H9 (cell line): ENCODE results near the gene CDNF. TPM values are rescaled to one million over a fixed set of nuclear protein-coding genes. Genes with fewer than 3 reads are reported as not detected.
"Not testable (repeated sequence)": the region's sequence is repeated elsewhere in the genome, so short reads cannot be mapped to it uniquely, and the experiment has no call there.

Experiments used
- DNase-seq: peaks from one replicate; pipeline ENCODE4 v3.0.0-alpha.2; 2017
- H2AFZ ChIP-seq: one replicate; pipeline ENCODE4 v1.6.1; 2013; ENCODE audit warnings: mild to moderate bottlenecking, low read length, control low read depth, moderate library complexity
- H2AK5ac ChIP-seq: 2 replicates; pipeline ENCODE4 v1.6.1; 2013; ENCODE audit warnings: low read length, control low read depth, mixed read lengths; ENCODE audit not compliant: insufficient read length
- H2BK120ac ChIP-seq: one replicate; pipeline ENCODE4 v1.6.1; 2013; ENCODE audit warnings: low read depth, mild to moderate bottlenecking, low read length, control low read depth, inconsistent platforms; ENCODE audit not compliant: poor library complexity, severe bottlenecking
- H2BK12ac ChIP-seq: 2 replicates; pipeline ENCODE4 v1.6.1; 2013; ENCODE audit warnings: low read length, control low read depth, mixed read lengths, low read depth; ENCODE audit not compliant: insufficient read length
- H2BK15ac ChIP-seq: 2 replicates; pipeline ENCODE4 v1.6.1; 2013; ENCODE audit warnings: low read depth, low read length, control low read depth
- H2BK20ac ChIP-seq: one replicate; pipeline ENCODE4 v1.6.1; 2013; ENCODE audit warnings: low read depth, mild to moderate bottlenecking, low read length, control low read depth, inconsistent platforms; ENCODE audit not compliant: poor library complexity, severe bottlenecking
- H2BK5ac ChIP-seq: 2 replicates; pipeline ENCODE4 v1.6.1; 2013; ENCODE audit warnings: low read length, control low read depth, mixed read lengths; ENCODE audit not compliant: insufficient read length
- H3K14ac ChIP-seq: 2 replicates; pipeline ENCODE4 v1.6.1; 2013; ENCODE audit warnings: low read length, control low read depth; ENCODE audit not compliant: insufficient read depth
- H3K18ac ChIP-seq: 2 replicates; pipeline ENCODE4 v1.6.1; 2013; ENCODE audit warnings: low read depth, mild to moderate bottlenecking, mixed read lengths, low read length, control low read depth; ENCODE audit not compliant: insufficient read length
- H3K23ac ChIP-seq: 2 replicates; pipeline ENCODE4 v1.6.1; 2013; ENCODE audit warnings: low read length, control low read depth, mixed read lengths, low read depth; ENCODE audit not compliant: insufficient read length
- H3K23me2 ChIP-seq: 2 replicates; pipeline ENCODE4 v1.6.1; 2013; ENCODE audit warnings: low read depth, mild to moderate bottlenecking, mixed read lengths, low read length, control low read depth; ENCODE audit not compliant: insufficient read length, poor library complexity, severe bottlenecking
- H3K27ac ChIP-seq: 2 replicates; pipeline ENCODE4 v1.5.1; 2013; ENCODE audit warnings: low read length, control low read depth, mixed read lengths, low read depth; ENCODE audit not compliant: insufficient read length
- H3K27me3 ChIP-seq: 2 replicates; pipeline ENCODE4 v1.6.1; 2013; ENCODE audit warnings: low read length, control low read depth, inconsistent platforms; ENCODE audit not compliant: insufficient read depth
- H3K4ac ChIP-seq: 2 replicates; pipeline ENCODE4 v1.6.1; 2013; ENCODE audit warnings: low read depth, mild to moderate bottlenecking, control low read depth, inconsistent platforms, low read length, moderate library complexity
- H3K4me1 ChIP-seq: 2 replicates; pipeline ENCODE4 v1.6.1; 2013; ENCODE audit warnings: low read length, control low read depth, inconsistent platforms; ENCODE audit not compliant: insufficient read depth
- H3K4me2 ChIP-seq: 2 replicates; pipeline ENCODE4 v1.6.1; 2013; ENCODE audit warnings: low read length, control low read depth, mixed read lengths; ENCODE audit not compliant: insufficient read length, insufficient read depth
- H3K56ac ChIP-seq: 2 replicates; pipeline ENCODE4 v1.6.1; 2013; ENCODE audit warnings: low read depth, mild to moderate bottlenecking, mixed read lengths, low read length, control low read depth; ENCODE audit not compliant: insufficient read length
- H3K79me1 ChIP-seq: 2 replicates; pipeline ENCODE4 v1.6.1; 2013; ENCODE audit warnings: low read depth, mild to moderate bottlenecking, moderate library complexity, low read length, control low read depth, inconsistent platforms; ENCODE audit not compliant: insufficient read depth, poor library complexity, severe bottlenecking
- H3K79me2 ChIP-seq: 2 replicates; pipeline ENCODE4 v1.6.1; 2013; ENCODE audit warnings: low read length, control low read depth, inconsistent platforms; ENCODE audit not compliant: insufficient read depth
- H3K9ac ChIP-seq: 2 replicates; pipeline ENCODE4 v1.6.1; 2013; ENCODE audit warnings: low read length, control low read depth, mixed read lengths; ENCODE audit not compliant: insufficient read length; ENCODE audit errors: extremely low read depth
- H3K9me3 ChIP-seq: one replicate; pipeline ENCODE4 v1.6.1; 2013; ENCODE audit warnings: low read depth, low read length, inconsistent platforms; ENCODE audit not compliant: control insufficient read depth
- H3T11ph ChIP-seq: one replicate; pipeline ENCODE4 v1.6.1; 2013; ENCODE audit warnings: mild to moderate bottlenecking, low read length, control low read depth, inconsistent platforms
- H4K20me1 ChIP-seq: one replicate; pipeline ENCODE4 v1.6.1; 2013; ENCODE audit not compliant: control insufficient read depth, insufficient read length, insufficient read depth
- H4K5ac ChIP-seq: 2 replicates; pipeline ENCODE4 v1.6.1; 2013; ENCODE audit warnings: low read depth, mild to moderate bottlenecking, mixed read lengths, low read length, control low read depth; ENCODE audit not compliant: insufficient read length
- H4K8ac ChIP-seq: replicated peaks from 2 replicates; pipeline ENCODE4 v1.6.1; 2013; ENCODE audit warnings: low read length, control low read depth, mixed read lengths, low read depth; ENCODE audit not compliant: insufficient read length
- H4K91ac ChIP-seq: 2 replicates; pipeline ENCODE4 v1.6.1; 2013; ENCODE audit warnings: low read depth, mild to moderate bottlenecking, moderate library complexity, mixed read lengths, low read length, control low read depth; ENCODE audit not compliant: insufficient read length
- H3K27ac Mint-ChIP-seq, 3 experiments: 2 replicates in 2 of 3; 3 replicates in 1 of 3; pipeline ENCODE4 v1.8.0; 2020 to 2021; ENCODE audit warnings: mixed read lengths in 3 of 3, mild to moderate bottlenecking in 1 of 3, moderate library complexity in 1 of 3
- H3K27me3 Mint-ChIP-seq: 2 replicates; pipeline ENCODE4 v1.8.0; 2021; ENCODE audit warnings: low read depth, mild to moderate bottlenecking, moderate library complexity, mixed read lengths
- H3K36me3 Mint-ChIP-seq, 3 experiments: 2 replicates in 2 of 3; 3 replicates in 1 of 3; pipeline ENCODE4 v1.8.0; 2020 to 2021; ENCODE audit warnings: low read depth in 3 of 3, mixed read lengths in 3 of 3; ENCODE audit not compliant: insufficient read depth in 1 of 3
- H3K4me1 Mint-ChIP-seq, 2 experiments: 2 replicates each; pipeline ENCODE4 v1.8.0; 2020; ENCODE audit warnings: mixed read lengths in 2 of 2
- H3K4me3 Mint-ChIP-seq, 2 experiments: 2 replicates in 1 of 2; 3 replicates in 1 of 2; pipeline ENCODE4 v1.8.0; 2020 to 2021; ENCODE audit warnings: mild to moderate bottlenecking in 2 of 2, mixed read lengths in 2 of 2, moderate library complexity in 1 of 2
- H3K9me3 Mint-ChIP-seq, 2 experiments: 2 replicates in 1 of 2; 3 replicates in 1 of 2; pipeline ENCODE4 v1.8.0; 2020; ENCODE audit warnings: mild to moderate bottlenecking in 2 of 2, mixed read lengths in 2 of 2, moderate library complexity in 1 of 2
- WGBS: extraction: QIAGEN DNeasy Blood & Tissue Kit; methylation state at CpG from one replicate; pipeline ENCODE4 v1.1.7; 2013; ENCODE audit warnings: missing lambda C conversion rate, low lambda C conversion rate, mixed read lengths; ENCODE audit not compliant: insufficient read length; ENCODE audit errors: extremely low coverage; 5-methylcytosine and 5-hydroxymethylcytosine counted together
- total RNA-seq: library from RNA; stranded (reverse); gene quantifications from 2 replicates; pipeline ENCODE4 v1.2.1, GENCODE V29; 2021
- TF ChIP-seq, protein P1 (sequence below): fragments of 200-600 bp; sonication (generic); conservative IDR thresholded peaks from 3 replicates; pipeline ENCODE4 v1.8.0; 2021; ENCODE audit warnings: antibody characterized with exemption, mild to moderate bottlenecking

The CDNF gene
- total RNA-seq, 1 experiment from 2014 or later, result 1.3 TPM

DNA sequence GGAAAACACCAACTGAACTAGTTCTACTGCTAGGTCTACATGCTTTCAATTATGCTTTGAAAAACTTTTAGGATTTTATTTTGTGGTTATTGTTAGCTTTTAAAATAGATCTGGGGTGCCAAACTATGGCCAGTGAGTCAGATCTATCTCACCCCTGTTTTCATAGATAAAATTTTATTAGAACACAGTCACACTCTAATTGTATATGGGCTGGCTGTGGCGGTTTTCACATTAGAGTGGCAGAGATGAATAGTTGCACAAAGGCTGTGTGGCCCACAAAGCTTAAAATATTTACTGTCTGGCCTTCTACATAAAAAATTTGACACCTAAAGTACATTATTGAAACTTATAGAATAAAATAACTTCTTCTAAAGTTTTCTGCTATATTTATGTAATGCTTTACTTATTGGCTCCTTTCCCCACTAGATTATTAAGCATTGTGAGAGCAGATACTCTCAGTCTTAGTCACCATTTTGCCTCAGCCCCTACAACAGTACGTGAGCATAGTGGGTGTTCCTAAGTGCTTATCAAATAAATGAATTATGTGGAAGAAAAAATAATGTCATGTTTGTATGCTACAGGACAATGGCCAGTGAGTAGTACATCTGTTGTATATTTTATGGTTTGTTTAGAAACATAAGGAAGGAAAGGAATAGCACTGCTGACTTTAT, 35.4 kb upstream of the CDNF start:
- Histone ChIP-seq H2AFZ (no peak overlapping the region), H2BK15ac (no peak overlapping the region), H4K5ac (no peak overlapping the region), H3K79me2 (no peaks in the 10 kb centered on the region; the same call in 1 of the 2 replicates), H3K9ac (no peak overlapping the region), H4K91ac (no peak overlapping the region), H3K23ac (no peak overlapping the region), H3K4ac (no peak overlapping the region), H3K56ac (no peak overlapping the region), H3K23me2 (no peaks in the 10 kb centered on the region), H4K20me1 (no peaks in the 10 kb centered on the region), H3K27ac (no peak overlapping the region), H3K4me2 (no peak overlapping the region), H2BK120ac (no peak overlapping the region), H2BK5ac (no peak overlapping the region), H3K27me3 (no peaks in the 10 kb centered on the region), H2BK12ac (no peak overlapping the region), H3K14ac (no peak overlapping the region), H2AK5ac (no peak overlapping the region), H2BK20ac (no peak overlapping the region), H3K79me1 (no peaks in the 10 kb centered on the region), H3K18ac (no peak overlapping the region), H3K4me1 (peaks cover 5% of the 10 kb centered on the region; the same call in 1 of the 2 replicates), H3K9me3 (no peaks in the 10 kb centered on the region), H3T11ph (no peak overlapping the region), H4K8ac (no peak overlapping the region)
- no CpG with 5 or more reads among the region's 2 CpGs for WGBS
- peaks cover 16 to 23% of the 10 kb centered on the region in 2 experiments for H3K4me1 Mint-ChIP-seq
- no peaks in the 10 kb centered on the region for H3K27me3 Mint-ChIP-seq
- TF ChIP-seq, protein P1, sequence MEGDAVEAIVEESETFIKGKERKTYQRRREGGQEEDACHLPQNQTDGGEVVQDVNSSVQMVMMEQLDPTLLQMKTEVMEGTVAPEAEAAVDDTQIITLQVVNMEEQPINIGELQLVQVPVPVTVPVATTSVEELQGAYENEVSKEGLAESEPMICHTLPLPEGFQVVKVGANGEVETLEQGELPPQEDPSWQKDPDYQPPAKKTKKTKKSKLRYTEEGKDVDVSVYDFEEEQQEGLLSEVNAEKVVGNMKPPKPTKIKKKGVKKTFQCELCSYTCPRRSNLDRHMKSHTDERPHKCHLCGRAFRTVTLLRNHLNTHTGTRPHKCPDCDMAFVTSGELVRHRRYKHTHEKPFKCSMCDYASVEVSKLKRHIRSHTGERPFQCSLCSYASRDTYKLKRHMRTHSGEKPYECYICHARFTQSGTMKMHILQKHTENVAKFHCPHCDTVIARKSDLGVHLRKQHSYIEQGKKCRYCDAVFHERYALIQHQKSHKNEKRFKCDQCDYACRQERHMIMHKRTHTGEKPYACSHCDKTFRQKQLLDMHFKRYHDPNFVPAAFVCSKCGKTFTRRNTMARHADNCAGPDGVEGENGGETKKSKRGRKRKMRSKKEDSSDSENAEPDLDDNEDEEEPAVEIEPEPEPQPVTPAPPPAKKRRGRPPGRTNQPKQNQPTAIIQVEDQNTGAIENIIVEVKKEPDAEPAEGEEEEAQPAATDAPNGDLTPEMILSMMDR, result no peak
- H3K27ac Mint-ChIP-seq, result no peak overlapping the region
- DNase-seq, result no peak
- H3K9me3 Mint-ChIP-seq, result no peaks in the 10 kb centered on the region
- peaks cover 4 to 23% (median 20%) of the 10 kb centered on the region in 3 experiments; a peak in 6 of 7 replicates for H3K36me3 Mint-ChIP-seq
- H3K4me3 Mint-ChIP-seq, result no peak overlapping the region

DNA sequence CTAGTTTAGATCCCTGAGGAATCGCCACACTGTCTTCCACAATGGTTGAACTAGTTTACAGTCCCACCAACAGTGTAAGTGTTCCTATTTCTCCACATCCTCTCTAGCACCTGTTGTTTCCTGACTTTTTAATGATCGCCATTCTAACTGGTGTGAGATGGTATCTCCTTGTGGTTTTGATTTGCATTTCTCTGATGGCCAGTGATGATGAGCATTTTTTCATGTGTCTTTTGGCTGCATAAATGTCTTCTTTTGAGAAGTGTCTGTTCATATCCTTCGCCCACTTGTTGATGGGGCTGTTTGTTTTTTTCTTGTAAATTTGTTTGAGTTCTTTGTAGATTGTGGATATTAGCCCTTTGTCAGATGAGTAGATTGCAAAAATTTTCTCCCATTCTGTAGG, 27.0 kb upstream of the CDNF start:
- not testable (repeated sequence) for H3K4me1 ChIP-seq, H3K27ac Mint-ChIP-seq, H3K27me3 Mint-ChIP-seq, H4K5ac ChIP-seq, H3K4me1 Mint-ChIP-seq, H3K27ac ChIP-seq, H3K79me2 ChIP-seq, H3K23ac ChIP-seq, H3K4ac ChIP-seq, H3K9me3 Mint-ChIP-seq, H3K79me1 ChIP-seq, H3K14ac ChIP-seq, H3K4me2 ChIP-seq, H3K27me3 ChIP-seq, H3K9ac ChIP-seq, H3T11ph ChIP-seq, H2BK20ac ChIP-seq, H2AK5ac ChIP-seq, H4K91ac ChIP-seq, H3K18ac ChIP-seq, H2BK120ac ChIP-seq, H4K20me1 ChIP-seq, H2BK15ac ChIP-seq, DNase-seq, H3K9me3 ChIP-seq, H2BK5ac ChIP-seq, H2AFZ ChIP-seq, H2BK12ac ChIP-seq, H3K4me3 Mint-ChIP-seq, H3K23me2 ChIP-seq, H4K8ac ChIP-seq, H3K56ac ChIP-seq
- peaks cover 20 to 65% (median 34%) of the 10 kb centered on the region in 3 experiments for H3K36me3 Mint-ChIP-seq
- no CpG with 5 or more reads among the region's 3 CpGs for WGBS
